HepG2 (cell line): Measurements from ENCODE around the gene PSRC1. TPM values are rescaled to one million over a fixed set of nuclear protein-coding genes. Genes with fewer than 3 reads are reported as not detected.

Source experiments
- ATAC-seq: fragments of 200-7000 bp; cut with Tn5 transposase; 3 replicates; pipeline ENCODE4 v1.9.1; 2020; ENCODE audit warnings: mild to moderate bottlenecking, moderate library complexity
- BruUV-seq: library from RNA; stranded (reverse); fragments of 400-500 nt; replicated peaks from 2 replicates; lab custom pipeline; 2021; lab: Mats Ljungman, UMichigan
- CTCF ChIA-PET: fragments of 300-600 bp; formaldehyde crosslinking; extraction: SDS; loops from one replicate; lab custom pipeline; 2021; ENCODE audit warnings: low total read pairs, inconsistent platforms, low intra/inter-chr PET ratio; lab: Yijun Ruan, JAX
- POLR2A ChIA-PET: fragments of 350-600 bp; sonication (Branson Sonifier 250); formaldehyde crosslinking; loops from one replicate; lab custom pipeline; 2020; ENCODE audit warnings: antibody characterized with exemption, inconsistent platforms; lab: Yijun Ruan, JAX
- DNase-seq: peaks from one replicate; pipeline ENCODE4 v3.0.0-alpha.2; 2015; ENCODE audit warnings: low spot score
- FAIRE-seq: peaks from 3 replicates; lab custom pipeline; 2011; peaks lifted over from hg19 to GRCh38; lab: Jason Lieb, UNC
- H2AFZ ChIP-seq: one replicate; pipeline ENCODE4 v1.6.1; 2011; ENCODE audit warnings: low read length, inconsistent platforms
- H3K27ac ChIP-seq: fragments of 300-600 bp; 3 replicates; pipeline ENCODE4 v1.8.0; 2011; ENCODE audit warnings: mixed run types, mild to moderate bottlenecking, mixed read lengths, low read length, inconsistent platforms; ENCODE audit not compliant: insufficient read depth; ENCODE audit errors: extremely low read length
- H3K27me3 ChIP-seq, 2 experiments: fragments of 200-600 bp in 1 of 2; 2 replicates in 1 of 2; 3 replicates in 1 of 2; pipeline versions ENCODE4 v1.6.0 to v1.8.0; 2011; ENCODE audit warnings: low read length in 2 of 2, mild to moderate bottlenecking in 2 of 2, moderate library complexity in 2 of 2, inconsistent platforms in 1 of 2; ENCODE audit not compliant: insufficient read depth in 2 of 2, control insufficient read depth in 1 of 2
- H3K36me3 ChIP-seq, 2 experiments: fragments of 200-600 bp in 1 of 2; replicated peaks in 1 of 2; 2 replicates in 1 of 2; 3 replicates in 1 of 2; pipeline versions ENCODE4 v1.5.1 to v1.8.0; 2011; ENCODE audit warnings: low read length in 2 of 2, inconsistent platforms in 1 of 2; ENCODE audit not compliant: insufficient read depth in 2 of 2, control insufficient read depth in 1 of 2
- H3K4me1 ChIP-seq: 2 replicates; pipeline ENCODE4 v1.5.1; 2012; ENCODE audit warnings: low read length, inconsistent platforms; ENCODE audit not compliant: insufficient read depth
- H3K4me2 ChIP-seq: 2 replicates; pipeline ENCODE4 v1.6.0; 2011; ENCODE audit warnings: low read depth, low read length, inconsistent platforms
- H3K4me3 ChIP-seq, 3 experiments: fragments of 200-600 bp in 1 of 3; sonication (generic), shearing (Covaris generic) in 1 of 3; replicated peaks in 1 of 3; 2 replicates each; pipeline ENCODE4 v1.5.1; 2011 to 2016; ENCODE audit warnings: low read length in 3 of 3, inconsistent platforms in 2 of 3, low read depth in 2 of 3, mild to moderate bottlenecking in 2 of 3, control low read depth in 1 of 3, mixed read lengths in 1 of 3; ENCODE audit not compliant: insufficient read depth in 1 of 3
- H3K79me2 ChIP-seq: one replicate; pipeline ENCODE4 v1.6.1; 2011; ENCODE audit warnings: low read length, inconsistent platforms; ENCODE audit not compliant: insufficient read depth
- H3K9ac ChIP-seq: 2 replicates; pipeline ENCODE4 v1.6.0; 2011; ENCODE audit warnings: mild to moderate bottlenecking, low read depth, low read length, inconsistent platforms; ENCODE audit not compliant: insufficient read depth
- H3K9me3 ChIP-seq: 2 replicates; pipeline ENCODE4 v1.5.1; 2012; ENCODE audit warnings: mild to moderate bottlenecking, low read length
- H4K20me1 ChIP-seq: 2 replicates; pipeline ENCODE4 v1.6.0; 2011; ENCODE audit warnings: inconsistent platforms, mild to moderate bottlenecking, low read length, moderate library complexity; ENCODE audit not compliant: insufficient read depth
- ELF1 ChIP-seq: sonication (generic); formaldehyde crosslinking; IDR thresholded peaks from 2 replicates; pipeline ENCODE4 v1.4.0; 2020; ENCODE audit warnings: missing genetic modification reagents
- HOXD1 ChIP-seq: sonication (generic); formaldehyde crosslinking; IDR thresholded peaks from 2 replicates; pipeline ENCODE4 v1.5.0; 2020; ENCODE audit warnings: missing genetic modification reagents
- JUND ChIP-seq: sonication (generic); formaldehyde crosslinking; IDR thresholded peaks from 2 replicates; pipeline ENCODE4 v1.8.0; 2022; ENCODE audit warnings: mild to moderate bottlenecking, missing genetic modification reagents
- PRDM4 ChIP-seq: sonication (generic); formaldehyde crosslinking; IDR thresholded peaks from 2 replicates; pipeline ENCODE4 v1.9.0; 2021; ENCODE audit warnings: missing genetic modification reagents, borderline replicate concordance
- RCOR2 ChIP-seq: IDR thresholded peaks from 2 replicates; pipeline ENCODE4 v1.6.1; 2016; ENCODE audit warnings: missing biosample characterization, missing genetic modification reagents
- SIN3A ChIP-seq: IDR thresholded peaks from 2 replicates; pipeline ENCODE4 v1.6.1; 2011; ENCODE audit warnings: low read depth, mild to moderate bottlenecking, control low read depth, low read length, borderline replicate concordance
- SIX1 ChIP-seq: sonication (generic); formaldehyde crosslinking; IDR thresholded peaks from 2 replicates; pipeline ENCODE4 v1.4.0; 2020; ENCODE audit warnings: missing genetic modification reagents, borderline replicate concordance
- SP1 ChIP-seq, 2 experiments: fragments of 450-650 bp in 1 of 2; sonication (generic) in 1 of 2; formaldehyde crosslinking in 1 of 2; IDR thresholded peaks; 2 replicates each; pipeline versions ENCODE4 v1.4.0 to v1.6.1; 2016 to 2020; ENCODE audit warnings: missing genetic modification reagents in 1 of 2
- STAT6 ChIP-seq: sonication (generic); formaldehyde crosslinking; IDR thresholded peaks from 2 replicates; pipeline ENCODE4 v1.4.0; 2020; ENCODE audit warnings: missing genetic modification reagents, mild to moderate bottlenecking, borderline replicate concordance
- TCF7 ChIP-seq: sonication (generic); IDR thresholded peaks from 2 replicates; pipeline ENCODE4 v1.6.1; 2016; ENCODE audit warnings: antibody characterized with exemption, low read depth
- TCF7L2 ChIP-seq: IDR thresholded peaks from 2 replicates; pipeline ENCODE4 v1.6.1; 2011; ENCODE audit warnings: mild to moderate bottlenecking, low read depth, low read length, moderate library complexity
- YY1 ChIP-seq: IDR thresholded peaks from 2 replicates; pipeline ENCODE4 v1.6.1; 2011; ENCODE audit warnings: low read length, low read depth, moderate library complexity, mild to moderate bottlenecking; ENCODE audit not compliant: insufficient read depth, insufficient replicate concordance
- ZBTB8A ChIP-seq: sonication (generic); formaldehyde crosslinking; IDR thresholded peaks from 2 replicates; pipeline ENCODE4 v1.4.0; 2020; ENCODE audit warnings: mild to moderate bottlenecking, low read depth, missing genetic modification reagents, borderline replicate concordance
- ZNF10 ChIP-seq: sonication (generic); formaldehyde crosslinking; IDR thresholded peaks from 2 replicates; pipeline ENCODE4 v1.4.0; 2020; ENCODE audit warnings: mild to moderate bottlenecking, low read depth, missing genetic modification reagents, borderline replicate concordance
- ZNF350 ChIP-seq: sonication (generic); formaldehyde crosslinking; IDR thresholded peaks from 2 replicates; pipeline ENCODE4 v1.4.0; 2020; ENCODE audit warnings: mild to moderate bottlenecking, low read depth, missing genetic modification reagents, borderline replicate concordance
- ZNF784 ChIP-seq: sonication (generic); formaldehyde crosslinking; IDR thresholded peaks from 2 replicates; pipeline ENCODE4 v1.5.1; 2020; ENCODE audit warnings: missing genetic modification reagents, mild to moderate bottlenecking, borderline replicate concordance
- WGBS: methylation state at CpG from one replicate; pipeline ENCODE4 v1.1.6; 2017; ENCODE audit warnings: low lambda C conversion rate; 5-methylcytosine and 5-hydroxymethylcytosine counted together
- in situ Hi-C: cut with HindIII; loops from 2 replicates; pipeline ENCODE4 v1.10.0; 2017; ENCODE audit warnings: low pct_unique_long_range_greater_than_20kb; ENCODE audit not compliant: extremely low pct_ligation_motif_present
- intact Hi-C: fragments of 100-400 bp; cut with micrococcal nuclease; formaldehyde crosslinking; loops from one replicate; pipeline ENCODE4 v1.10.0; 2022; ENCODE audit not compliant: unreplicated experiment
- polyA plus RNA-seq, 8 experiments: library from polyadenylated mRNA; depleted of rRNA in 3 of 8; stranded (reverse) in 7 of 8; unstranded in 1 of 8; fragments of >200 nt; fragmentation: Illumina TruSeq in 4 of 8; extraction: Trizol in 4 of 8; gene quantifications; 2 replicates each; pipeline versions ENCODE4 v1.2.1 to v1.2.3, GENCODE V29; 2011 to 2016; ENCODE audit warnings: low read depth in 4 of 8, missing spikeins in 1 of 8, mixed read lengths in 1 of 8; ENCODE audit not compliant: insufficient read depth in 1 of 8
- total RNA-seq, 5 experiments: library from RNA; depleted of rRNA; stranded (reverse); fragments of >200 nt; fragmentation: Illumina TruSeq; extraction: Trizol; gene quantifications; 2 replicates each; pipeline ENCODE4 v1.2.3, GENCODE V29; 2016; ENCODE audit warnings: low read depth in 1 of 5

Gene PSRC1
- total and polyA plus RNA-seq, 2 of the 13 experiments (the other 11 are each of a cell fraction or from before 2014, with no cell fraction given): 28.6 to 30.3 TPM

- H3K79me2 ChIP-seq: no peaks in the 10 kb centered on the region
- no peak overlapping the region for H3K9ac ChIP-seq
- 33% methylated on average over 12 of the region's 29 CpGs for WGBS
- DNase-seq (peak; percentile 93), FAIRE-seq (peak; percentile 91), ATAC-seq (peak; percentile 99)
- H3K4me1 ChIP-seq: no peaks in the 10 kb centered on the region
- H3K27me3 ChIP-seq: no peaks in the 10 kb centered on the region
- CTCF ChIA-PET: interaction anchor here (0.6 to 3.0 kb wide), 16 partner anchors 11 to 435 kb away, joined by 3 to 76 read pairs (median 6); partner anchors contain the start of genes CELSR2, CYB561D1, PSRC1 and SORT1
- no TSS peak for BruUV-seq
- in situ Hi-C loops: loop anchor here (5.0 to 10.0 kb wide), 3 partner anchors 61 to 271 kb away; partner anchors contain the start of gene GPR61
- H4K20me1 ChIP-seq: no peaks in the 10 kb centered on the region
- H3K36me3 ChIP-seq: peaks cover 3 to 16% of the 10 kb centered on the region in 2 experiments; a peak in 4 of 5 replicates
- H3K4me2 ChIP-seq: no peak overlapping the region
- H2AFZ ChIP-seq: no peak overlapping the region
- intact Hi-C loops: loop anchor here (1.0 to 5.0 kb wide), 6 partner anchors 11 to 171 kb away; partner anchors contain the start of genes PSRC1 and TMEM167B
- H3K27ac ChIP-seq: no peak overlapping the region
- POLR2A ChIA-PET: interaction anchor here (0.7 to 1.8 kb wide), 3 partner anchors 12 to 134 kb away, joined by 3 to 6 read pairs (median 4); partner anchors contain the start of gene SORT1
- H3K9me3 ChIP-seq: no peaks in the 10 kb centered on the region
- H3K4me3 ChIP-seq: no peak overlapping the region
- TF ChIP-seq SIN3A: 0 out of 2 replicates have a peak, but pooled peaks have one; percentile 36
- no peak for TF ChIP-seq SIX1 (CRISPR knock-in tag)
- no peak for TF ChIP-seq PRDM4 (CRISPR knock-in tag)
- TF ChIP-seq ELF1: peak; percentile 63
- peak; percentile 69; the same call in 1 of the 2 replicates for TF ChIP-seq JUND (CRISPR knock-in tag)
- peak; percentile 63 for TF ChIP-seq YY1
- no peak for TF ChIP-seq ZBTB8A (CRISPR knock-in tag)
- 0 out of 2 replicates have a peak, but pooled peaks have one; percentile 90 for TF ChIP-seq ZNF784 (CRISPR knock-in tag)
- TF ChIP-seq TCF7L2: no peak
- TF ChIP-seq TCF7: no peak
- TF ChIP-seq HOXD1 (CRISPR knock-in tag): peak; percentile 49; the same call in 1 of the 2 replicates
- no peak for TF ChIP-seq SP1 (IDR thresholded peaks at IDR 0.05)
- TF ChIP-seq SP1 (CRISPR knock-in tag; IDR thresholded peaks at IDR 0.05): peak; percentile 67
- no peak for TF ChIP-seq STAT6 (CRISPR knock-in tag)
- TF ChIP-seq ZNF10 (CRISPR knock-in tag): no peak
- no peak; the same call in 1 of the 2 replicates for TF ChIP-seq RCOR2 (CRISPR knock-in tag)
- peak; percentile 64; the same call in 1 of the 2 replicates for TF ChIP-seq ZNF350
These were observed 19.2 kb downstream of the PSRC1 start for GRCh38 chr1:109263597-109264378.
